Measurements from ENCODE around the gene ADORA2B. TPM values are rescaled to one million over a fixed set of nuclear protein-coding genes. Genes with fewer than 3 reads are reported as not detected.
"Not testable (repeated sequence)": the region's sequence is repeated elsewhere in the genome, so short reads cannot be mapped to it uniquely, and the experiment has no call there.

The ADORA2B gene
- total and polyA plus RNA-seq, 5 experiments from 2014 or later, result 0.23 to 2.2 (median 0.57) TPM; not detected in 2

- no peak overlapping the region for H3K27ac Mint-ChIP-seq
- H3K36me3 Mint-ChIP-seq, result no peaks in the 10 kb centered on the region
- peaks cover 0 to 7% (median 6%) of the 10 kb centered on the region in 4 donors for H3K4me1 Mint-ChIP-seq
- POLR2A ChIA-PET, result no interaction called here
- H3K9me3 Mint-ChIP-seq, result no peaks in the 10 kb centered on the region
- peaks cover 5 to 31% (median 13%) of the 10 kb centered on the region in 5 donors for H3K27me3 Mint-ChIP-seq
- H3K4me3 Mint-ChIP-seq, result no peak overlapping the region
- ATAC-seq (no peak), DNase-seq (no peak)
These were observed 15.0 kb upstream of the ADORA2B start for GRCh38 chr17:15929941-15930340.

- H3K27ac Mint-ChIP-seq, result no peak overlapping the region
- no peaks in the 10 kb centered on the region for H3K9me3 Mint-ChIP-seq
- H3K27me3 Mint-ChIP-seq, result peaks cover 5 to 31% (median 13%) of the 10 kb centered on the region in 5 donors
- no peak overlapping the region for H3K4me3 Mint-ChIP-seq
- no peaks in the 10 kb centered on the region for H3K36me3 Mint-ChIP-seq
- H3K4me1 Mint-ChIP-seq, result peaks cover 0 to 7% (median 6%) of the 10 kb centered on the region in 4 donors
- ATAC-seq, result no peak
- no peak for DNase-seq
- POLR2A ChIA-PET, result no interaction called here
These were observed 14.5 kb upstream of the ADORA2B start for GRCh38 chr17:15930426-15930825.

GRCh38 chr17:15931394-15931793 is 13.5 kb upstream of the ADORA2B start:
- Mint-ChIP-seq H3K4me1 (peaks cover 0 to 7% (median 4%) of the 10 kb centered on the region in 4 donors), H3K27me3 (peaks cover 5 to 23% (median 10%) of the 10 kb centered on the region in 5 donors), H3K36me3 (no peaks in the 10 kb centered on the region), H3K27ac (no peak overlapping the region), H3K9me3 (no peaks in the 10 kb centered on the region), H3K4me3 (no peak overlapping the region)
- DNase-seq, result no peak
- no peak for ATAC-seq
- POLR2A ChIA-PET, result no interaction called here

GRCh38 chr17:15934866-15935265 is 10.1 kb upstream of the ADORA2B start:
- H3K36me3 Mint-ChIP-seq, result no peaks in the 10 kb centered on the region

GRCh38 chr17:15935891-15936290 is 9.0 kb upstream of the ADORA2B start:
- POLR2A ChIA-PET, result no interaction called here
- Mint-ChIP-seq H3K4me3 (no peak overlapping the region), H3K36me3 (no peaks in the 10 kb centered on the region)

More at GRCh38 chr17:15934866-15935265, 10.1 kb upstream of the ADORA2B start:
- POLR2A ChIA-PET, result no interaction called here
- Mint-ChIP-seq H3K4me1 (no peaks in the 10 kb centered on the region), H3K9me3 (no peaks in the 10 kb centered on the region), H3K27me3 (peaks cover 0 to 2% (median under 1%) of the 10 kb centered on the region in 5 donors), H3K27ac (no peak overlapping the region), H3K4me3 (no peak overlapping the region)
- ATAC-seq (no peak), DNase-seq (no peak)

GRCh38 chr17:15936481-15936880 is 8.4 kb upstream of the ADORA2B start:
- H3K36me3 Mint-ChIP-seq, POLR2A ChIA-PET, H3K4me3 Mint-ChIP-seq, H3K27me3 Mint-ChIP-seq, DNase-seq, H3K9me3 Mint-ChIP-seq, ATAC-seq, H3K4me1 Mint-ChIP-seq: not testable (repeated sequence)
- H3K27ac Mint-ChIP-seq, result peak overlapping the region in 1 of 10 donors; percentile 24

More at GRCh38 chr17:15935891-15936290, 9.0 kb upstream of the ADORA2B start:
- ATAC-seq (no peak), DNase-seq (no peak)
- Mint-ChIP-seq H3K9me3 (no peaks in the 10 kb centered on the region), H3K27ac (no peak overlapping the region), H3K27me3 (peaks cover 0 to 7% (median 3%) of the 10 kb centered on the region in 5 donors), H3K4me1 (no peaks in the 10 kb centered on the region)

- Mint-ChIP-seq H3K4me1 (peaks cover 7 to 15% (median 11%) of the 10 kb centered on the region in 4 donors), H3K36me3 (no peaks in the 10 kb centered on the region), H3K4me3 (no peak overlapping the region), H3K27me3 (peaks cover 16 to 37% (median 21%) of the 10 kb centered on the region in 5 donors), H3K9me3 (peaks cover 0 to 2% (median 0%) of the 10 kb centered on the region in 9 donors), H3K27ac (peak overlapping the region in 1 of 10 donors; percentile 31)
- ATAC-seq, result no peak
- POLR2A ChIA-PET, result no interaction called here
- DNase-seq, result no peak
These were observed 3.1 kb upstream of the ADORA2B start for GRCh38 chr17:15941781-15942180.

- H3K27ac Mint-ChIP-seq, result no peak overlapping the region
- H3K36me3 Mint-ChIP-seq, result no peaks in the 10 kb centered on the region
- POLR2A ChIA-PET, result no interaction called here
- no peak for ATAC-seq
- H3K27me3 Mint-ChIP-seq, result peaks cover 17 to 38% (median 23%) of the 10 kb centered on the region in 5 donors
- H3K4me3 Mint-ChIP-seq, result peak overlapping the region in 1 of 10 donors; percentile 19
- no peak for DNase-seq
- H3K4me1 Mint-ChIP-seq, result peaks cover 7 to 20% (median 11%) of the 10 kb centered on the region in 4 donors
- H3K9me3 Mint-ChIP-seq, result peaks cover 0 to 2% (median 0%) of the 10 kb centered on the region in 9 donors
These were observed 2.6 kb upstream of the ADORA2B start for GRCh38 chr17:15942207-15942833.

- POLR2A ChIA-PET, result interaction anchor here (1.0 to 2.1 kb wide), 3 partner anchors 21 to 55 kb away, joined by 3 to 14 read pairs (median 6); partner anchors contain the start of genes TTC19 and ZSWIM7
- H3K4me1 Mint-ChIP-seq, result peaks cover 7 to 20% (median 11%) of the 10 kb centered on the region in 4 donors
- DNase-seq (peak in 1 of 10 donors; percentile 16), ATAC-seq (no peak)
- peak overlapping the region; percentile 77 to 95 (median 86) for H3K4me3 Mint-ChIP-seq
- peaks cover 17 to 36% (median 23%) of the 10 kb centered on the region in 5 donors for H3K27me3 Mint-ChIP-seq
- no peaks in the 10 kb centered on the region for H3K36me3 Mint-ChIP-seq
- H3K27ac Mint-ChIP-seq, result peak overlapping the region in 3 of 10 donors; percentile 1 to 82 (median 66)
- peaks cover 0 to 2% (median 0%) of the 10 kb centered on the region in 9 donors for H3K9me3 Mint-ChIP-seq
These were observed 765 bp upstream of the ADORA2B start for GRCh38 chr17:15943971-15944758.

GRCh38 chr17:15945527-15946191 is 729 bp downstream of the ADORA2B start:
- POLR2A ChIA-PET, result interaction anchor here (0.9 to 2.1 kb wide), 3 partner anchors 21 to 54 kb away, joined by 3 to 14 read pairs (median 6); partner anchors contain the start of genes TTC19 and ZSWIM7
- DNase-seq, result peak in 1 of 10 donors; percentile 28
- peak in 1 of 2 donors; percentile 27 for ATAC-seq
- H3K4me3 Mint-ChIP-seq, result peak overlapping the region; percentile 74 to 86 (median 80)
- H3K4me1 Mint-ChIP-seq, result peaks cover 7 to 20% (median 11%) of the 10 kb centered on the region in 4 donors
- peaks cover 0 to 2% (median 0%) of the 10 kb centered on the region in 9 donors for H3K9me3 Mint-ChIP-seq
- H3K27me3 Mint-ChIP-seq, result peaks cover 16 to 33% (median 20%) of the 10 kb centered on the region in 5 donors
- H3K27ac Mint-ChIP-seq, result no peak overlapping the region
- H3K36me3 Mint-ChIP-seq, result no peaks in the 10 kb centered on the region

- H3K9me3 Mint-ChIP-seq, result peaks cover 0 to 2% (median 0%) of the 10 kb centered on the region in 9 donors
- H3K4me1 Mint-ChIP-seq, result peaks cover 7 to 20% (median 11%) of the 10 kb centered on the region in 4 donors
- H3K4me3 Mint-ChIP-seq, result peak overlapping the region in 5 of 10 donors; percentile 55 to 74 (median 69)
- H3K36me3 Mint-ChIP-seq, result no peaks in the 10 kb centered on the region
- POLR2A ChIA-PET, result no interaction called here
- DNase-seq (no peak), ATAC-seq (no peak)
- H3K27ac Mint-ChIP-seq, result no peak overlapping the region
- H3K27me3 Mint-ChIP-seq, result peaks cover 13 to 30% (median 20%) of the 10 kb centered on the region in 5 donors
These were observed 1.7 kb downstream of the ADORA2B start for GRCh38 chr17:15946611-15947120.

- Mint-ChIP-seq H3K27ac (no peak overlapping the region), H3K4me1 (peaks cover 7 to 20% (median 11%) of the 10 kb centered on the region in 4 donors), H3K27me3 (peaks cover 13 to 27% (median 20%) of the 10 kb centered on the region in 5 donors), H3K4me3 (peak overlapping the region in 2 of 10 donors; percentile 25 to 39), H3K36me3 (no peaks in the 10 kb centered on the region), H3K9me3 (no peaks in the 10 kb centered on the region)
- POLR2A ChIA-PET, result no interaction called here
- DNase-seq (no peak), ATAC-seq (no peak)
These were observed 2.3 kb downstream of the ADORA2B start for GRCh38 chr17:15947271-15947670.
